GM21381 (cell line): ENCODE measurements around the gene NTM.

ENCODE experiments used
- ATAC-seq: cut with Tn5 transposase; IDR thresholded peaks from one replicate; pipeline ENCODE4 v1.9.1; 2021; ENCODE audit warnings: mild to moderate bottlenecking, moderate library complexity; ENCODE audit not compliant: unreplicated experiment

Gene NTM

DNA sequence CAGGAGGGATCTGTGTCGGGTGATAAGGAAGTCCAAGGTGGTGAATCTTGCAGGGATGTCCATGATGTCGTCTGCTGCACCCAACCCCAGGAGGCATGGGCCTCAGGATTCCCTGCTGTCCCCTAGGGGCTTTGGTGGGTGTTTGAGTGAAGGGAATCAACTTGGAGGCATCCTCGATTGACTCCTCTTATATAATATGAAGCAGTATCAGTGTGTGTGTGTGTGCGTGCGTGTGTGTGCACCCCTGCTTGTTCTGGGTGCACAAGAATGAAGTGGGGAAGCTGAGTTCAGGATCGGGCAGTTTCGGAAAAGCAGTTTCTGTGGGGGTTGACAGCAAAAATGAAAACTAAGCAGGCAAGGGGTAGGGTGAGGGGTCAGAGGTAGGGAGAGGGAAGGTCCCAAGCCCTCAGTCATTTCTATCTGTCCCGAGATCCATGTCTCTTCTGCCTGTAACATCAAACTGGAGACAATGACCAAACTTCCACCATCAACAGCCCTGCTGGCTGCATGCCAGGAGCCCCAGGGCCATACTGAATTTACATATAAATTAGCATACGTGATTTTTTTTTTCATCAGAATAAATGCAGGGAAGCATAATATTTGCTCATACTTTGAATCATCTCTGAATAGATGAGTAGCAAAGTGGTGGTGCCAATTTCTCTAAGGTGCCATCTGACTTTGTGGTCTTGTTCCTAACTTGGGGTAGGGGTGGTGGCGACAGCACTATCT is 2.0 kb downstream of the NTM start:
- ATAC-seq = no peak

DNA sequence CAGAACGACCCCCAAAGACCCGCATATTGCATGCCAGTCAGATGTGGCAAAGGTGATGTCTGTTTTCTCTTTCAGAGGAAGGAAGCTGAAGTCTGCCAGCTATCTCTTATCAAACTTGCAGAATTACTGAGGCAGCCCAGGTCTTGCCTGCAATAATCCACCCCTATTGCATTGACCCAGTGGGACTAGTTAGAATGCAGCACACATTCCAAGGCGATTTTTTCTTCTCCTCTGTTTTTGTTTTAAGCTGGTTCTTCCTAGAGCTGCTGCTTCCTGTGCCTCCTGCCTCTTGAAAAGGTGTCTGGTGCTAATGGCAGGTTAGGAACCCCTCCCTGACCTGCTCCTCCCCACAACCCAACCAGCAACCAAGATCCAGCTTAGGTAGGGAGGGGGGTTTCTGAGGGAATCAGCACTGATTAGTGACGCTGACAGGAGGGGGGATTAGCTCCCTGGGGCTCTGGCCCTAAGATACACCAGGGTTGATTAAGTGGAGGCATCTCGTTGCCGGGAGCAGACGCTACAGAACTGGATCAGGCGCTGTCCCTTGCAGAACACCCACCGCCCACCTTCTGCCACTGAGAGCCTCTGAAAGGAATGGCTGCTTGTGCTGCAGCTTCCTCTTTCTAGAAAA is 2.8 kb downstream of the NTM start:
- ATAC-seq = no peak

DNA sequence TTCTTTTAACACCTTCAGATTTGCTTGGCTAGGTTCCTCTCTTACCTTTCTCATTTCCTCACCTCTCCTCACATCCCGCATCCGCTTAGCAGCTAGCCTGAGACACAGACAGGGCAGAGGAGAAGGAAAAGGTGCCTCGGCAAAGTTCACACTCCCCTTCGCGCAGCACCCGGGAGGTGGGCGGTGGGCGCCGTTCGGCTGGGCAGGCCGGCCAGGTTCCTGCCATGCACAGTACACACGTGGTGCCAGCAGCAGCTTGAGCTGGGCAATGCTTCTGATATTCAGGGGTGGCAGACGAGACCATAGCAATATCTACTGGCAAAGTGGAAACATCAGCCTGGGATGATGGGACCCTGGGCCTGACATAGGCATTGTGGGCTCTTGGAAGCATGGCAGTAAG is 3.3 kb downstream of the NTM start:
- ATAC-seq = no peak

DNA sequence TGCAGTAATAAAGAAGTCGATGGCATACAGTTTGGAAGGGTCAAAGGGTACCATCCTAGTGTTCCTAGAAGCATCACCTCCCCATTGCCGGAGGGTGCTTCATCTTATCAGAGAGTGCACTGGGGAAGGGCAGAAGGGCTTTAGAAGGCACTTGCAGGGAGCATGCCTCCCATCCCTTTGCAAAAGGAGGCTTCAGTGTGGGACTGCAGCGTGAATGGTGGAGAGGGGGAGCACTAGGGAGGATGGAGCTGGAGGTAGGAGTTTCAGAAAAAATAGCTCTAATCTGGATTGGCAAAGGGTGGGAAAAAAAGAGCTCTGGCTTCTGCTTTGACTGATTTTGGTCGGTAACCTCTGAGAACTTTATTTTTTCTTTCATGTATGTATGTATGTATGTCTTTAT is 5.0 kb downstream of the NTM start:
- ATAC-seq = no peak

DNA sequence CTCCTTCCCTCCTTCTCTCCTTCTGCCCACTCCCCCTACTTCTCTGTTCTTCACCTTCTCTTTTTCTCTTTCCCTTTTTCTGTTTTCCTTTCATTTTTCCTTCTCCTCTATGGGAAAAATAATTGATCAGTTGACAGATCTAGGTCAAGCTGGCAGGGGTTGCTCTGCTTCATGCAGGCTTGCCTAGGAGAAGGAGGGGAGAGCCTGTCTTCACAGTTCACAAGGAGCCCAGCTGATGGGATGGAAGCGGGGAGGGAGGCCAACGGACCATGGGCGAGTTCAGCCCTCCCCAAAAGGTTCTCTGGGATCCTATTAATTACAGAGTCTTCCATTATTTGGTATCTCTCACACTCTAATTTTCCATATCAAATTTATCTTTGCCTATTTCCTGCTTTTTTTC is 5.5 kb downstream of the NTM start:
- ATAC-seq = no peak

DNA sequence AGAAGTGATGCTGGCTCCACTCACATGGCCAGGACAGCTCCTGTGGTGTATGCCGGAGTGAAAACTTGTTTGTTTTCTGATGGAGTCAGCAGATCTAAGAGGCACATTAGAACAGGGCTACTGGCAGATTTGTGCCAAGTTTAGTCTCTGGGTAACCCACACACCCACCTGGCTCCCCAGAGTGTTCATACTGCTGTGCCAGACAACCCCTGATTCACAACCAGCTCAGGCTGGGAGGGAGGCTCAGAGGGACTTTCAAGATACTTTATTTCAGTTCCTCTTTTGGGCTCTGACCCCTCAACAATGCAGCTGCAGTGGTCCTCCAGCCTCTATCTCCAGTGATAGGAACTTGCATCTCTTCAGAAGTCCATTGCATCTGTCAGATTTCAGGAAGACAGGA is 8.5 kb downstream of the NTM start:
- ATAC-seq = no peak

DNA sequence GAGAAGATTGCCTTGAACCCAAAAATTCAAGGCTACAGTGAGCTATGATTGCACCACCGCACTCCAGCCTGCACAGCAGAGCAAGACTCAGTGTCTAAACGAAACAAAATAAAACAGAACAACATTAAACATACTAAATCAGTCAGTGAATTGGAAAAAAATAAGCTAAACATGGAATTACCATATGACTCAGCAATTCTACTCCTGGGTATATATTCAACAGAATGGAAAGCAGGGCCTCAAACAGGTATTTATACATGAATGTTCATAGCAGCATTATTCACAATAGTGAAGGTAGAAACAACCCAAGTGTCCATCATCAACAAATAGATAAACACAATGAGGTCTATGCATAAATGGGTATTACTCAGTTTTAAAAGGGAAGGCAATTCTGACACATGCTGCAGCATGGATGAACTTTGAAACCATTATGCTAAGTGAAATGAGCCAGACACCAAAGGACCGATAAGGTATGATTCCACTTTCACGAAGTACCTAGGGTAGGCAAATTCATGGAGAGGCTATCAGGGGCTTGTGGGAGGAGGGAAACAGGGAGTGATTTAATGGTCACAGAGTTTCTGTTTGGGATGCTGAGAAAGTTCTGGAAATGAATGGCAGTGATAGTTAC is 15.5 kb downstream of the NTM start:
- no peak for ATAC-seq

DNA sequence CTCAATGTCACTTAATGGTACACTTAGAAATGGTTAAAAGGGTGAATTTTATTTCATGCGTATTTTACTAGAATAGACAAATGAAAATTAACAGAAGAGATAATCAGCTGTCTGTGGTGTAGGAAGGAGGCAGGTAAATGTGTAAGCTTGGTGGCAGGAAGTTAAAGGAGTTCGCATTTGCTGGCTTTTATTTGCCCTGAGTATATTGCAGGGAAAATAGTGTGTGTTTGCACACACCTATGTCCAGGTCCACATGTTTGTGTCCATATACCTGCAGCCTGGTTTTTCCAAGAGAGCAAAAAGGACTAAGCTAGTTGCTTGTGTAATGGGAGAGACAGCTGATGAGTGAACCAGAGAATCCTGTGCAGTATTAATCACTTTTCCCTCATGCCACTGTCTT is 16.0 kb downstream of the NTM start:
- no peak for ATAC-seq

DNA sequence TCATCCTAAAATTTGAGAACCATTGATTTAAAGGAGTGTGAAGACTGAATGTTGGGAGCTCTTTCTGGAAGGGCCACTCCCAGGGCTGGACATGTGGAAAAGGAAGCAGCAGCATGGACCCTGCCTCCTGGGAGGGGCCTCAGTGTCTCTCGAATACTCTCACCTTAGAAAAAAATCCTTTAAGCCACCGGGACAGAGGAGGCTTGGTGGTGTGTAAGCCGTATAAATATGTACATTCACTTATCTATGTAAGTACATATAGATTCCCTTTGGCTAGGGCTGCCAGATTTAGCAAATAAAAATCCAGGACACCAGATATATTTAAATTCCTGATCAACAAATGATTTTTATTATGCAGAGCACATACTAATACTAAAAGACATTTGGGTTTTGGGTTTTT is 17.6 kb downstream of the NTM start:
- no peak for ATAC-seq

DNA sequence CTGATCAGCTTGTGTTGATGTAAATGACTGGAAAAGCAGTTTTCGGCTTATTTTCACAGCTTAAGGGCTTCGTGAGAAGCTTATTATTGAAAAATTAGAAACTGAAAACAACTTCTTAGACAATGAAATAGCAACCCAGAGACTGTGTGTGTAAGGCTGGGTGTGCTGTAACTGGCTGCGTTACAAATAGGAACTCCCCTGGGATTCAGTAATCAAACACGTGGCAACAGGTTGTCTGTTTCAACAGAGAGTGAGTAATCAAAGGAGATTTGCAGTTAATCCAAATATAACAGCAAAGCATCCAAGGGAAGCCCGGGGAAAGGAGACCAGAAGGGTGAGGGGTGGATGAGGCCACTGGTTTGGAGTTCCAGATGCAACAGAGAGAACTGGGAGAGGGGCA is 19.2 kb downstream of the NTM start:
- no peak for ATAC-seq

DNA sequence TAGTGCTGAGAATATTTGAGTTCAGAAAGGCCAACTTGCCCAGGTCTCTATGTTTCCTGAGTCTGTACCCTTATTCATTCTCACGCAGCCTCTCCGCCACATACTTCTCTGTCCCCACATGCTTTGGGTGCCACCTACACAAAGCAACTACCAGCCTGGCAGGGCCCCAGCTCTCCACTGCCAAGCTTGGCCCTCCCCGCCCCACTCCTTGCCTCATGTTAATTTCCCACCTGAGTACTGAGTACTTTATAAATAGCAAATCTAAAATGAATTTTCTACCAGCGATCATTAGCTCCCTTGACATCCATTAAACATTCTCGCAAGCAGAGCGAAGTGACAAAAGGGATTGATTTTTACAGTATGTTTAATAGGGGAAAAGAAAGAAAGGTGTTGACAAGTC is 20.8 kb downstream of the NTM start:
- ATAC-seq = no peak

DNA sequence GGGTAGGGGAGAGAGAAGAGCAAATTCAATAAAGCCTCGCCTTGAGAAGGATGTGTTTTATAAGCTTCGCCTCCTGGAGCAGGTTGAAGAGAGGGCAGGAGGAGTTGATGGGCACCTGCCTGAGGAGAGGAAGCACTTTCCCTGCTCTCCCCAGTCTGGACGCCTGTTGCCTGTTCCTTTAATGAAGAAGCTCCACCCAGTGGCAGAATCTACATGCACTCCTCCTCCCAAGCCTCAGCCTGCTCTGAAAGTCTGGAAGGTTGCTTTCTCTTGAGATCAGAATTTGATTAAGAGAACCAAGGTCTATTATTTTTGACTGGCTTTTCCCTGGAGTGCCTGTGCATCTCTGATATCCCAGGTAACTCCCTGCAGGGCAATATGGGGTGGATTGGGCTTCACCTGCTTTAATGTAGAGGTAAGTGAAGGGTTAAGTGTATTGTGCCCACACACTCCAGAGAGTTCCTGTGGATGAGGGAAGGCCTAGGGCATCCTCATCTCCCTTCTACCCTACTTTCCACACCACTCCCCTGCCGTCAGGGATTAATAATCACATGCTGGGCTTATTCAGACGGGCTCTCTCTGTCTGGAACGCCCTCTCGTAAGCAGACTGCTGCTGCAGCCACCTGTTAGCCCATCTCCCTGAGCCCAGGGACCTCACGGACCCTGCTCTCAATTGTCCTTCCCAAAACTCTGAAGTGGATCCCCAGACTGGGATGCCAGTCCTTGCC is 22.3 kb downstream of the NTM start:
- no peak for ATAC-seq

DNA sequence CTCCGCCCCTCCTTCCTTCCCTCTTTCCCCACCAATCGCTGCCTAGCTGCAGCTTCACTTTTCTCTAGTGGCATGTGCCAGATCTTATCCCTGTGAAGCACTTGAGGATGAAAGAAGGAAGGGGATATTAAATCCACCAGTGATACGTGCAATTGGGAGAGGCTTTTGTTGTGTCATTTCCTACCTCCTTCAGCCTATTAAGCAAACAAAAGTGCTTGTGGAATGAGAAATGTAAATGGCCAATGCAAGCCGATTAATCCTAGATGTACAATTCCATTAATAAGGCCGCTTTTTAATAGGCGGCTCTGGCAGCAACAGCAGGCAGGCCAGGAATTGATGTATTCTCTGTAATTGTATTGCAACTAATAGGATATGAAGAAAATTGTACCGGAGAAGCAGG is 23.3 kb downstream of the NTM start:
- ATAC-seq = no peak

DNA sequence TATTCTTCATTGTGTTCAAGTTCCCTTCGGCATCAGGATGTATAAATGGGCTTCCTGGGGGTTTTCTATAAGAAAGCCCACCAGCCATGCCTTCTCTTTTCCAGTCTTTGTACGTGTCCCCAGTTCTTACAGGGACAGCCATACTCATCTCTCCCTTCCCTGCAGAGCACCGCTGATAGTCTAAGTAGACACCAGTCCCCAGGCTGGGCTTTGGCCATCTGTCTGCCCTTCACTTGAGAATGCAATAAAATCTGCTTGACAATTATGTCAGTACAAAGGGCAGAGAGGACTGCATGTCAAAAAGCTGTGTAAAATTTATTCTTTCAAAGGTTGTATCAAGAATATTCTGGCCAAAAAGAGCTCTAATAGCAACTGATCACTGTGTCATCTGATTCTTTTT is 27.3 kb downstream of the NTM start:
- ATAC-seq = no peak

DNA sequence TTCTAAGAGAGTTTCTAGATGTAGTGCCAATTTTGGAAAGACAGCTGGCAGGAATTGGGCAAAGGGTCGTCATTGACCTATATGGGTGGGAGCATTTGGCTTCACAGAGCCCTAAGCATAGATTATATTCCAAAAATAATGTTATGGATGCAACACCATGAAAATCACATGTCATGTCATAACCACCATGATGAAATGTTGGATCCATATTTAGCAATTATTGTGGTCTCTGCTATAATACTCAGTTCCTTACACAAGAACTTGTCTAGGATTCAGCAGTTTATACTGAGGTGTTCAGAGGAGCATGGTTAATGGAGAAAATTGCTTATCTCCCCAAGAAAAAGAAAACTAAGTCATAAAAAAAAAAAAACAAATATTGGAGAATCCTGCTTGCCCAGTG is 31.6 kb downstream of the NTM start:
- no peak for ATAC-seq

DNA sequence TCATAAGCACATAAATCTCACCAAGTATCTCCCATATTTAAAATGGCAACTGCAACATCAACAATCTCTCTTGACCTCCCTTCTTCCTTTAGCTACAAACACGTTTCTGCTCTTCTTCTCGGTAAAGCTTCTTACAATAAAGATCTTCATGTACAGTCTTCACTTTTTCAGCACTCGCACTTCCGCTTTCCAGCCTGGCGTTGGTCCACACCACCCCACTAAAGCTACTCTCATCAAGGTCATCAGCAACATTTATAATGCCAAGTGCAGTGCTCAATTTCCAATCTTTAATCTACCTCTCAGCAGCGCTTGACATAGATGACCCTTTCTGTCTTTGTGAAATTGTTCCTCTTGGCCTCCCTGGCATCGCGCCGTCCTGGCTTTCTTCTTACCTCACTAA is 33.6 kb downstream of the NTM start:
- no peak for ATAC-seq

DNA sequence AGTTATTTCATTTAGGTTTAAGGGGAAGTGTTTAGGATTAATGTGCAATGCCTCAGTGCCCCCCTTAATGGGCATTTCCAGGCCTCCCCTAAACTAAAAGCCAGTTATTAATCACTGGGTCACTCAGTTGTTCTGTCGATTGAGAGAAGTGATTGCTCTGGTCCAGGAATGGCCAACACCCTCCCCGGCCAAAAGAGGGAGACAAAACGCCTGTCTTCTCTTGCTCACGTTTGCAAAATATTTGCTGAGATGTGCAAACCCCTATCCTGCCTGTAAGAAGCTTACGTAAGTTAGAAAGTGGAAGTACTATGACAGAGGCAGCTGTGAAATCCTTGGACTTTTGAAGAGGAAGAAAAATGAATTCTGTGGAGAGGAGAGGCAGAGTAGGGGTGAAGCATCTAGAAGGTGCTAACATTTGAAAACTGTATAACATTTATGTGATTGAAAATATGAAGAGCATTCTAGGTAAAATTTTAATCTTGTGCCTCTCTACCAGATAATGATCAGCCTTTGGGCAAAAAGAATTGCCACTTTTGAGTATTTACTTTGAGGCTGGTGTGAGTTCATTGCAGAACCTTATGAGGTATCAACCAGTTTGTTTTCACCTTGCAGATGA is 37.7 kb downstream of the NTM start:
- no peak for ATAC-seq

DNA sequence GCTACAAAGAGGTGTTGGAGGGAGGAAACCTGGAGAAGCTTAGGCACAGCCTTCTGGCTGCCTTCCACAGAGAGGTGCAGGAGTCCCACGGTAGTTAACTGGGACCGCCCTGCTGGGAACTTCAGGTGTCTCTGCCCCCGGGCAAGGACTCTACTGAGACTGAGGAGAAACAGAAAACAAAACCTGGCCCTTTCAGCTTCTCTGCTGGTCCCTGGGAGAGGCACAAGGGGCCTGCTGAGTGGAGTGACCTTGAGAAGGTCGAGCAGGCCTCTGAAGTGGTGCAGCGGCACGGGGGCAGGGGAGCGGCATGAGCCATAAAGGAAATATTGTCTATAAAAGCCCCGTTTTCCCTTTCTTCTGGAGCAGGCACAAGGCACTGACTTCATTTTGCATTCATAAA is 38.9 kb downstream of the NTM start:
- ATAC-seq = no peak

DNA sequence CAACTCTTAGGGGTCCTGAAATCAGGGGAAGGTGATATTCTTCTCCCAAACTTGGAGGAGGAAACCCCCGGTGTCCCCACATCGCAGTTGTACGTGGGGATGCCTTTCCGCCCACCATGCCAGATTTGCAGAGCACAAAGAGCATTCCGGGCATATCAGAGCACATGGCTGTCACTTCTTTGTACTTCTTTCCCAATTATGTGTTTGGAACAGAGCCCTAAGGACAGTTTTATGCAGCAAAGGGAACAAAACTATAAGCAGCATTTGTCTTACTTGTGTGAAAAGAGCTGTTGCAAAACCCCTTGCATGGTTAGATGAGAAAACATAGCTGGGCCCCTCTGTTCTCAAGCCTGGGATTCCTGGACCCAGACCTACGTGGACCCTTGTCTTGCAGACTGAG is 41.2 kb downstream of the NTM start:
- ATAC-seq = no peak

DNA sequence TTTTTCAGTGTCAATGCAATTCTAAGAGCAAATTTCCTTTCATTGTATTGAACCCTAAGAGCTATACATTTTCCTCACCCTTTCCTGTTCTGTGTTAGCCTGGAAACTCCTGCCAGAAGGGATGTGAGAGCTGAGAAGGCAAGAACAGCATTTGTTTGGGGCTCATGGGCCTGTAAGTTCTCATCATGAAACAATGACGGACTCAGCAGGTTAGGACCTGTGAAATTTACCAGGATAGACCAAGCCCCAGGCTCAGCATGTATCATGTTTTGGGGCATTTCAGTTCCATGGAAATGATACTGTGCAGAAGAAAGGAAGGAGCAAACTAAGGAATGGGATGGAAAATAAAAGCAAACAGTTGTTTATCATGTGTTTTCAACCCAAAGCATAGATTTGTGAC is 41.6 kb downstream of the NTM start:
- ATAC-seq = no peak

DNA sequence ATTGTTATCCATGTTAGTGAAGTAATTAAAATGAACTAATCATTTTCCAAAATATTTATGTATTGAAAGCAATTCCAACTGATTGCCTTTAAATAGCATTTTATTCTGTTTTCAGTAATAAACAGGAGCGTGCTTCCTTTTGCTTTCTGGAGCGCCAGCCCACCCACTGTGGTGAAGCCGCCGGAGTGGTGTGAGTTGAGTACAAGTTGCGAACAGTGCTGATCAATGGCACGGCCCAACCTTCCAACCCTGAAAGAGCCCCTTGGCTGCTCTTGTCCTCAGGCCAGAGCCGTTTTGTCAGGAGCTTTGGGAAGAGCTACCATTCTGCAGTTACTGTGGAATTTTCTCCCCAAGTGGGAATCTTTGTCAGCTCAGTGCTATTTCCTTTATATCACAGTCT is 42.8 kb downstream of the NTM start:
- no peak for ATAC-seq

DNA sequence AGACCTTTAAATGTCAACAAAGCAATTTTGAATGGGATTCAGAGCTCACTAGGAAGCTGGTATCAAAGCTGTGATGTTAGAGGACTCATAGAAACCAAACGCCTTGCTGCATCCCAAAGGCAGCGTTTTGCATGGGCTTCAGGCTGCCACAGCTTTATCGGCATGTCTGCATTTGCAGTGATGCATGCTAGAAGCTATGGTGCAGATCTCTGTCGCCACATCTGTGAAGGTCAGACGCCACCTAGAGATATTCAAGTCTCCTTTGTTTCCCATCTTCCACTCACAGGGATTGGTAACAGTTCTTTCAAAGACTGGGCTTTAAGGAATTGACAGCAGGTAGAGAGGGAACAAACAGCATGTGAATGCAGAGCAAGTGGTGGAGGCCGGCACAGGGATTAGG is 47.8 kb downstream of the NTM start:
- no peak for ATAC-seq
